ENCODE data around the gene LAMB4.

Gene LAMB4

GRCh38 chr7:108142675-108143259 is 12.6 kb upstream of the LAMB4 start:
- H3K27ac ChIP-seq = no peak overlapping the region
- TF ChIP-seq ZFX (IDR thresholded peaks at IDR 0.05) (no peak), CTCF (conservative IDR thresholded peaks at IDR 0.05) (no peak)

- no peak overlapping the region for H3K27ac ChIP-seq
- TF ChIP-seq CTCF (conservative IDR thresholded peaks at IDR 0.05) (no peak), ZFX (IDR thresholded peaks at IDR 0.05) (no peak)
Measured at GRCh38 chr7:108142180-108142579, 12.0 kb upstream of the LAMB4 start.

- H3K27ac ChIP-seq = no peak overlapping the region
- TF ChIP-seq ZFX (IDR thresholded peaks at IDR 0.05) = no peak
- TF ChIP-seq CTCF (conservative IDR thresholded peaks at IDR 0.05) = no peak
Measured at GRCh38 chr7:108140671-108141070, 10.5 kb upstream of the LAMB4 start.

GRCh38 chr7:108138911-108139310 is 8.8 kb upstream of the LAMB4 start:
- TF ChIP-seq CTCF (conservative IDR thresholded peaks at IDR 0.05) (no peak), ZFX (IDR thresholded peaks at IDR 0.05) (no peak)
- no peak overlapping the region for H3K27ac ChIP-seq

GRCh38 chr7:108137993-108138392 is 7.8 kb upstream of the LAMB4 start:
- TF ChIP-seq ZFX (IDR thresholded peaks at IDR 0.05) (no peak), CTCF (conservative IDR thresholded peaks at IDR 0.05) (no peak)
- no peak overlapping the region for H3K27ac ChIP-seq

DNA sequence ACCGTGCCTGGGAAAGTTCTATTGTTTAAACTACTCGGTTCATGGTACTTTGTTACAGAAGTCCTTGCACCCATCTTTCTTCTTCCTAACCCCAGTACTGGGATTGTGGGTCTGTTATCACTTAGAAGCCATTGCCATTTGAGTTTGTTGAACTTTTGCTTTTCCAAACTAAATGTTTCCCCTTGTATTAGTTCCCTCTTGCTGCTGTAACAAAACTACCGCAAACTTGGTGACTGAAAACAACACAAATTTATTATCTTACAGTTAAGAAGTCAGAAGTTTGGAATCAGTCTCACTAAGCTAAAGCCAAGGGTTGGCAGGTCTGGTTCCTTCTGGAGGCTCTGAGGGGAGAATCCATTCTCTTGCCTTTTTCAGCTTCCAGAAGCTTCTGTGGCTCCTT is 6.9 kb upstream of the LAMB4 start:
- no peak overlapping the region for H3K27ac ChIP-seq
- TF ChIP-seq CTCF (conservative IDR thresholded peaks at IDR 0.05) (no peak), ZFX (IDR thresholded peaks at IDR 0.05) (no peak)

DNA sequence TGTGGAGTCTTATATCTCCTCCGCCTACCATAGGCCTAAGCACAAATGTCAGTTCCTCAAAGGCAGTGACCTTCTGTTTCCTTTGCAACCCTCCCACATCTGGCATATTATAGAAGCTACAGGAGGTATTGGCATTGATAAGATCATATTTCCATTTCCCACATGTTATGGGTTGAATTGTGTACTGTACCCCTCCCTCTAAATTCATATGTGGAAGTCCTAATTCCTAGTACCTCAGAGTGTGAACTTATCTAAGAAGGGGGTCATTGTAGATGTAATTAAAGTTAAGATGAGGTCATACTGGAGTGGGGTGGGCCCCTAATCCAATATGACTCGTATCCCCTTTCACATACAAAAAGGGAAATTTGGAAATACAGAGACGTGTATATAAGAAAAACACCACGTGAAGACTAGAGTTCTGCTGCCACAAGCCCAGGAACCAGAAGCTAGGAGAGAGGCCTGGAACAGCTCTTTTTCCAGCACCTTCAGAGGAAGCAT is 6.1 kb upstream of the LAMB4 start:
- no peak overlapping the region for H3K27ac ChIP-seq
- TF ChIP-seq ZFX (IDR thresholded peaks at IDR 0.05) (no peak), CTCF (conservative IDR thresholded peaks at IDR 0.05) (no peak)

All from C4-2B (cell line).